Fibroblast of mammary gland (primary cell): ENCODE results near the gene TPRG1L.

Experiments used
- DNase-seq: peaks from one replicate; pipeline ENCODE4 v3.0.0-alpha.2; 2010; ENCODE audit warnings: low read depth
- H3K4me3 ChIP-seq: 2 replicates; pipeline ENCODE4 v1.5.1; 2011; ENCODE audit warnings: low read depth, mild to moderate bottlenecking, low read length, moderate library complexity; ENCODE audit not compliant: control insufficient read depth
- TF ChIP-seq, protein P1 (sequence below): conservative IDR thresholded peaks from 2 replicates; pipeline ENCODE4 v1.5.1; 2011; ENCODE audit warnings: low read depth, low read length, inconsistent platforms; ENCODE audit not compliant: control insufficient read depth, insufficient read depth

TPRG1L gene

DNA sequence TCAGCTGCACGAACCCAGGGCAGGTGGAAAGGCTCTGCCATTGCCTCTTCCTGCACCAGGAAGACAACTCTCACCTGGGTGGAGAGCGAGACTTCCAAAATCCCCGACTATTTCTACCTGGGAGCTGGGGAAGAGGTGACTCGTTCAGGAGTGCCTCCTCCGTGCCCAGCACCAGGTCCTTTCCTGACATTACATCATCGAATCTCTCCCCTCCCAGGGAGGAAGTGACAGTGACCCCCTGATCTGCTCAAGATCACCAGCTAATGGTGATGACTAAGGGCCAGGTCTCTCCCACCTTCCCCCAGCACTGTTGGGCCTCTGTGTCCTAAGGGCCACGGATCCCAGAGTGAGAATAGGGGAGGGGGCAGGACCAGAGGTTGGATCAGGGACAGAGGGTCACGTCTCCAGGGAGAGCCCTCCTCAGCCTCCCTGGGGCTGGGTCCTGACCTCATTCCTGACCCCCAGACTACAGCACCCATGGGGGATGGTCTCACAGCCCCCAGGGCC, 20.3 kb upstream of the TPRG1L start:
- TF ChIP-seq, protein P1, sequence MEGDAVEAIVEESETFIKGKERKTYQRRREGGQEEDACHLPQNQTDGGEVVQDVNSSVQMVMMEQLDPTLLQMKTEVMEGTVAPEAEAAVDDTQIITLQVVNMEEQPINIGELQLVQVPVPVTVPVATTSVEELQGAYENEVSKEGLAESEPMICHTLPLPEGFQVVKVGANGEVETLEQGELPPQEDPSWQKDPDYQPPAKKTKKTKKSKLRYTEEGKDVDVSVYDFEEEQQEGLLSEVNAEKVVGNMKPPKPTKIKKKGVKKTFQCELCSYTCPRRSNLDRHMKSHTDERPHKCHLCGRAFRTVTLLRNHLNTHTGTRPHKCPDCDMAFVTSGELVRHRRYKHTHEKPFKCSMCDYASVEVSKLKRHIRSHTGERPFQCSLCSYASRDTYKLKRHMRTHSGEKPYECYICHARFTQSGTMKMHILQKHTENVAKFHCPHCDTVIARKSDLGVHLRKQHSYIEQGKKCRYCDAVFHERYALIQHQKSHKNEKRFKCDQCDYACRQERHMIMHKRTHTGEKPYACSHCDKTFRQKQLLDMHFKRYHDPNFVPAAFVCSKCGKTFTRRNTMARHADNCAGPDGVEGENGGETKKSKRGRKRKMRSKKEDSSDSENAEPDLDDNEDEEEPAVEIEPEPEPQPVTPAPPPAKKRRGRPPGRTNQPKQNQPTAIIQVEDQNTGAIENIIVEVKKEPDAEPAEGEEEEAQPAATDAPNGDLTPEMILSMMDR, result no peak
- H3K4me3 ChIP-seq, result no peak overlapping the region
- DNase-seq, result no peak

DNA sequence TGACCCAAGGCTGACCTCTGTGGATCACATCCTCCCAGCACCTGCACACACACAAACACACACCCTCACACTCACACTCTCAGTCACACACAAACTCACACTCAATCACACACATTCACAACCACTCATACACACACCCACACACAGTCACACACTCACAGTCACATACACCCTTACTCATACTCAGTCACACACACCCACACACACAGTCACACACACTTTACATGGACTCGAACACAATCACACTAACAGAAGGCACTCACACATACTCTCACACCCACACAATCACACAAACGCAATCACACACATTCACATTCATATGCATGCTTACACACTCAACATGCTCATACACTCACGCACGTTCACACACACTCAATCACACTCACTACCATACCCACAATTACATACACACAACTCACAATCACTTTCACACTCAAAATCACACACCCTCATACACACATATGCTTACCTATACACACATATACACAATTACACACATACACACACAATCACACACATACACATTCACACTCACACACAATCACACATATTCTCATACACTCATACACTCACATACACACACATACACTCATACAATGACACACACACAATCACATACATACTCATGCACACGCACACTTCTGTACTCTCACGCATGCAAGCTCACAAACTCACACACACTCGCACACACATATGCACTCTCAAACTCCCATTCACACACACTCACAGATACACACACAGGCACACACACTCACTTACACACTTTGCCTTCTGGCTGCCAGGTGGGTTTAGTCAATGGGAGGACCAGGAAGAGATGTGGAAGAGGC, 19.6 kb upstream of the TPRG1L start:
- DNase-seq, result no peak
- TF ChIP-seq, protein P1, result no peak

DNA sequence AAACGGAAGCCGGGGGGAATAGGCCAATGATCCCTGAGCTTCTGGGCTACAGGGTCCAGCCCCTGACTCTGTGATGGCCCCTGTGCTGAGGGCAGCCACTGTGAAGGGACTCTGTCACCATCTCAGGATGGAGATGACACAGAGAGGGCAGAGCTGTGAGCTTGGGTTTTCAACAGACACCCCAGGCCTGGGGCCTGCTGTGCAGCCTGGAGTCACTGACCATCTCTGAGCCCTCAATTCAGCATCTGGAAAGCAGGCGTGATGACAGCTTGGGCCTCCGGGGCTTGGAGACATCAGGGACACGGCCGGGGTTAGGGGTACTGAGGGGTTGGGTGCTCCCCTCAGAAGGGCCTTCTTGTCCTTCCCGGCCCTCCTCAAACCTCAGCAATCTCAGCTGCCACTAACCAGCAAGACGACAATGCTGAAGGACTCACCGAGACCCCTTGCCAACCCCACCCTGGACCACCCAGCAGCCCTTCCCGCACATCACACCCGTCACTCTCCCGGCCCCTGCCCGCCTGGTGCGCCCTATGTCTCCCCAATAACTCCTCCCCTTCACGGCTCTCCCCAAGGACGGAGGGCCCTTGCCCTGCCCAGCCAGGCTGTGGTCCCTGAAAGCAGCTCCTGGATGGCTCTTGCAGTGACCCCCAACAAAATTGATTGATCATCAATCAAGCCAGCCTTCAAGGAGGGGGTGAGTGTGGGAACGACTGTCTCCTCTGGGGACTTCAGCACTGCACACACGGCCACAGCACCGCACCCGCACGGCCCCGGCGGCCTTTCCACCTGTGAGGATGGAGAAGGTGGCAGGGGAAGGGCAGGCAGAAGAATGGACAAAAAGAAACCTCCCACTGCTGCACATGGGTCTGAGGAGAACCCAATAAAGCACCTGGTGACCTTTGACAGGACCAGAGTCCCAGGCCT, 17.8 kb upstream of the TPRG1L start:
- no peak overlapping the region for H3K4me3 ChIP-seq
- no peak for DNase-seq
- TF ChIP-seq, protein P1, result no peak

More for the DNA sequence above, 19.6 kb upstream of the TPRG1L start:
- no peak overlapping the region for H3K4me3 ChIP-seq

DNA sequence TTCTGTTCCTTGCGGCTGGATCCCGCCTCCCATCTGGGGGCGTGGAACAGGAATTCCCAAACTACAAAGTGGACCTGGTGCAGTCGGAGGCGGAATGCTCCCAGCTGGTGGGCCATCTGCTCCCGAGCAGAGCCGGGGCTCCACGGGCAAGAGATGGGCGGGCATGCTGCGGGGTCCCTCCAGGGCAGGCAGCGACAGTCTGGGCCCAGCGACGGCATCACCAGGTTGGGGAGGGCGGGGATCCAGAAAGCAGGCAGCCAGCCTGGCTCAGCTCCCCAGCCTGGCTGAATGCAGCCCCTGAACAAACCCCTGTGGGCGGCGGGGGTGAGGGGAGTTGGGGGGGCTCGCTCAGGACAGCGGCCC, 17.1 kb upstream of the TPRG1L start:
- H3K4me3 ChIP-seq, result no peak overlapping the region
- TF ChIP-seq, protein P1, result no peak
- no peak for DNase-seq

DNA sequence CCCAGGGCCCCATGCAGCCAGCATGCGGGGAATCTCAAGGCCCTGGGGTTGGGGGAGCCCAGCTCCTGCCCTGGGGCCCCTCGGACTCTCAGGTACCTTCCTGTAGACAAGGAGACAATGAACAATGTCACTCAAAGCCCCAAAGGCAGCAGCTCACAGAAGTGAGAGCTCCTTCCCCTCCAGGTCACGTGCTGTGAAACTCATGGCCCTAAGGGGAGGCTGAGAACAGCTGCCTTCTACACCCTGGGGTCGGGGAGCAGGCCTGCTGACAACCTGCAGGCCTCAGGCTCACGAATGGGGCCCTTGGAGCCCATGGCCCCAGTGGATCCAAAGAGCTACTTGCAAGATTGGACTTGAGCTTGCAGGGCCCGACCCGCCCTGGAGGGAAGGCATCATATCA, 16.7 kb upstream of the TPRG1L start:
- no peak for DNase-seq
- no peak overlapping the region for H3K4me3 ChIP-seq
- TF ChIP-seq, protein P1, result no peak

DNA sequence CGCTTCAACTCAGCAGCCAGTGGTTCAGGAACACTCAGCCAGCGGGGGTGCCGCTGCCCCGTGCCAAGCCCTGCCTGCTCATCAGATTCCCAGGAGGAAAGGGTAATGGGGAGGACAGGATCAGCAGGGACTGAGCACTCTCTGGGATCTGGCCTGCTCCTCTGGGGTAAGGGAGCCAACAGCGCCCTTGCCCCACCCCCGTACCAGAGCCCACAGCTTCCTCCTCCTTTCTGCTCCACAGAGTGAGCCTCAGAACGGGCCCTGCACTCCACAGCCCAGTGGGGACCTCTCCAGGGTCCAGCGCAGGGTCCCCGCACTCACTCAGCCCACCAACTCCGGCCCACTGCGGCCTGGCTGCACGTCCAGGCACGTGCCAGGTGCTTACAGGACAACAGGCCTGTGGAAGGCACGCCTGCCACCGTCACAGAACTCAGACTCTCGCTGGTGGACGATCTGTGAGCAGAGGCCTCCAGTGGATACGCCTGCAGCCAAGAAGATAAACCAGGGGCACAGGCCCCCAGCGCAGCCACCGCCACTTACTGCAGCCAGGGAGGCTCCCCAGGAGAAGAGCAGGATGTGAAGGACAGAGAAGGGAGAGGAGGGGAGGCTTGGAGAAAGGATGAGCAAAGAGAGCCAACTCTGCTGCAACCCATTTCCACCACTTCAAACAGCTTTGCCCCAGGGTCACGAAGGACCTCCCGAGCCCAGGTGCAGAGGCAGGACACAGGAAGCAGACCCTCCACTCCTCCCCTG, 15.6 kb upstream of the TPRG1L start:
- TF ChIP-seq, protein P1, result no peak
- DNase-seq, result no peak
- H3K4me3 ChIP-seq, result no peak overlapping the region
